GM12892 (cell line): ENCODE measurements around the gene FSIP1.

ENCODE experiments used
- POLR2A ChIP-seq: IDR thresholded peaks from 2 replicates; pipeline ENCODE4 v1.6.1; 2011; ENCODE audit warnings: low read depth, low read length, control low read depth
- POLR2AphosphoS5 ChIP-seq: IDR thresholded peaks from 2 replicates; pipeline ENCODE4 v1.6.1; 2011; ENCODE audit warnings: low read depth, low read length, control low read depth
- TAF1 ChIP-seq: IDR thresholded peaks from 2 replicates; pipeline ENCODE4 v1.6.1; 2011; ENCODE audit warnings: low read depth, mild to moderate bottlenecking, control low read depth, low read length, borderline replicate concordance

DNA sequence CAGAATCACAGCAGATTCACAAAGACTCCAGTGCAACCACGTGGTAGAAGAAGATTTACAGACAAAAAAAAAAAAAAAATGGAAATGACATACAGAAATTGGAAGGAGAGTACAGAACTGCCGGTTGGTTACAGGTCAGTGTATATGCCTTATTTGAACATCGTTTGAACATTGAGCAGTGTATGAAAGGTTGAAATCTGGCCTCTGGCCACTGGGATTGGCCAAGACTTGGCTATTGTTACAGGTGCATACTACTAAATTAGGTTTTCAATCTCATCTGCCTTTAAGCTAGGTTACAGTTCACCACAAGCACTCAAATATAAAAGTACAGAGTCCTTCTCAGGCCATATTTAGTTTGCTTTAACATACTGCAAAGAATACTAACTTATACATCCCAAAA lies 142.0 kb downstream of the FSIP1 start:
- no peak for TF ChIP-seq POLR2AphosphoS5
- no peak for TF ChIP-seq POLR2A
- no peak for TF ChIP-seq TAF1
